ENCODE measurements around the gene CCSER1. TPM values are rescaled to one million over a fixed set of nuclear protein-coding genes. Genes with fewer than 3 reads are reported as not detected.

Gene CCSER1
- total and polyA plus RNA-seq, 2 donors (not counting 1 experiment from before 2014, with no cell fraction given): 10.7 to 39.5 TPM

DNA sequence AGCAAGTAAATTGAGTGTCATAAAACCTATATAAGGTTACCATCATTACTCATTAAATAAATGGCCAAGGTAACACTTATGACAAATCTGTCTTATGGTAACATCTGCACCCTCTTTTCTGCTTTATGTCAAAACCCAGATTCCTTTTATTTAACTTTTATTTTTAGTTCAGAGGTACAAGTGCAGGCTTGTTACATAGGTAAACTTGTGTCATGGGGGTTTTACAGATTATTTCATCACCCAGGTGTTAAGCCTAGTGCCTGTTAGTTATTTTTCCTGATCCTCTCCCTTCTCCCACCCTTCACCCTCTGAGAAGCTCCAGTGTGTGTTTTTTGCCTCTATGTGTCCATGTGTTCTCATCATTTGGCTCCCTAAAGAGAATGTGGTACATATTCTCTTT, 930.7 kb downstream of the CCSER1 start:
- Histone ChIP-seq H3K27me3 (replicated peaks in 1 of 4; ENCODE audit: control extremely low read depth in 1 of 4, control insufficient read depth in 3 of 4, insufficient read depth in 4 of 4, low read length in 3 of 4) (no peaks in the 10 kb centered on the region), H3K36me3 (replicated peaks in 1 of 2; ENCODE audit: control extremely low read depth in 1 of 2, control insufficient read depth in 1 of 2, extremely low read depth in 1 of 2, insufficient read depth in 2 of 2, low read length in 1 of 2) (no peaks in the 10 kb centered on the region), H2AFZ (ENCODE audit: insufficient read depth, low read depth, low read length, poor library complexity, severe bottlenecking) (no peak overlapping the region), H3K4me3 (ENCODE audit: control extremely low read depth in 1 of 5, extremely low read depth in 1 of 5, insufficient read depth in 1 of 5, low read depth in 2 of 5, low read length in 4 of 5) (no peak overlapping the region), H3K9me3 (ENCODE audit: control extremely low read depth in 1 of 3, control insufficient read depth in 2 of 3, insufficient read depth in 1 of 3, low read length in 2 of 3) (no peaks in the 10 kb centered on the region), H3K4me2 (replicated peaks; ENCODE audit: low read depth, low read length, poor library complexity, severe bottlenecking) (no peak overlapping the region), H3K4me1 (ENCODE audit: control insufficient read depth in 2 of 2, insufficient read depth in 2 of 2, low read length in 2 of 2) (no peaks in the 10 kb centered on the region), H3K79me2 (ENCODE audit: control insufficient read depth, insufficient read depth, low read length) (no peaks in the 10 kb centered on the region), H4K20me1 (ENCODE audit: control insufficient read depth, insufficient read depth, low read length, poor library complexity, severe bottlenecking) (no peaks in the 10 kb centered on the region), H3K9ac (ENCODE audit: low read length) (no peak overlapping the region), H3K27ac (ENCODE audit: low read length in 2 of 2) (no peak overlapping the region)
- DNase-seq (no peak), ATAC-seq (ENCODE audit: low read depth) (no peak)
- CTCF ChIA-PET: no interaction called here
- POLR2A ChIA-PET: no interaction called here
- H3K9me3 Mint-ChIP-seq (ENCODE audit: insufficient read depth): peaks cover 3% of the 10 kb centered on the region
- no peaks in the 10 kb centered on the region for H3K4me1 Mint-ChIP-seq
- TF ChIP-seq EZH2 (IDR thresholded peaks at IDR 0.05; ENCODE audit: borderline replicate concordance, insufficient read depth, low read depth, low read length, poor library complexity, severe bottlenecking): no peak
- TF ChIP-seq, protein P1, sequence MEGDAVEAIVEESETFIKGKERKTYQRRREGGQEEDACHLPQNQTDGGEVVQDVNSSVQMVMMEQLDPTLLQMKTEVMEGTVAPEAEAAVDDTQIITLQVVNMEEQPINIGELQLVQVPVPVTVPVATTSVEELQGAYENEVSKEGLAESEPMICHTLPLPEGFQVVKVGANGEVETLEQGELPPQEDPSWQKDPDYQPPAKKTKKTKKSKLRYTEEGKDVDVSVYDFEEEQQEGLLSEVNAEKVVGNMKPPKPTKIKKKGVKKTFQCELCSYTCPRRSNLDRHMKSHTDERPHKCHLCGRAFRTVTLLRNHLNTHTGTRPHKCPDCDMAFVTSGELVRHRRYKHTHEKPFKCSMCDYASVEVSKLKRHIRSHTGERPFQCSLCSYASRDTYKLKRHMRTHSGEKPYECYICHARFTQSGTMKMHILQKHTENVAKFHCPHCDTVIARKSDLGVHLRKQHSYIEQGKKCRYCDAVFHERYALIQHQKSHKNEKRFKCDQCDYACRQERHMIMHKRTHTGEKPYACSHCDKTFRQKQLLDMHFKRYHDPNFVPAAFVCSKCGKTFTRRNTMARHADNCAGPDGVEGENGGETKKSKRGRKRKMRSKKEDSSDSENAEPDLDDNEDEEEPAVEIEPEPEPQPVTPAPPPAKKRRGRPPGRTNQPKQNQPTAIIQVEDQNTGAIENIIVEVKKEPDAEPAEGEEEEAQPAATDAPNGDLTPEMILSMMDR (IDR thresholded peaks at IDR 0.05): no peak
- no peak overlapping the region for H3K4me3 Mint-ChIP-seq
- no peaks in the 10 kb centered on the region for H3K27me3 Mint-ChIP-seq
- intact Hi-C loops (cut with micrococcal nuclease): no loop called here
- H3K27ac Mint-ChIP-seq: no peak overlapping the region

- intact Hi-C loops (cut with micrococcal nuclease): no loop called here
These were observed 931.2 kb downstream of the CCSER1 start for GRCh38 chr4:91058345-91058744.

More at GRCh38 chr4:91058345-91058744, 931.2 kb downstream of the CCSER1 start:
- H3K27ac Mint-ChIP-seq: no peak overlapping the region
- no peaks in the 10 kb centered on the region for H3K27me3 ChIP-seq (replicated peaks in 1 of 4; ENCODE audit: control extremely low read depth in 1 of 4, control insufficient read depth in 3 of 4, insufficient read depth in 4 of 4, low read length in 3 of 4)
- H3K4me3 ChIP-seq (ENCODE audit: control extremely low read depth in 1 of 5, extremely low read depth in 1 of 5, insufficient read depth in 1 of 5, low read depth in 2 of 5, low read length in 4 of 5): no peak overlapping the region
- no peaks in the 10 kb centered on the region for H3K4me1 ChIP-seq (ENCODE audit: control insufficient read depth in 2 of 2, insufficient read depth in 2 of 2, low read length in 2 of 2)
- no peaks in the 10 kb centered on the region for H3K27me3 Mint-ChIP-seq
- no peaks in the 10 kb centered on the region for H3K4me1 Mint-ChIP-seq
- no peak overlapping the region for H3K27ac ChIP-seq (ENCODE audit: low read length in 2 of 2)
- no peaks in the 10 kb centered on the region for H4K20me1 ChIP-seq (ENCODE audit: control insufficient read depth, insufficient read depth, low read length, poor library complexity, severe bottlenecking)
- H3K79me2 ChIP-seq (ENCODE audit: control insufficient read depth, insufficient read depth, low read length): no peaks in the 10 kb centered on the region
- no peak overlapping the region for H2AFZ ChIP-seq (ENCODE audit: insufficient read depth, low read depth, low read length, poor library complexity, severe bottlenecking)
- no peak overlapping the region for H3K4me2 ChIP-seq (replicated peaks; ENCODE audit: low read depth, low read length, poor library complexity, severe bottlenecking)
- no peak overlapping the region for H3K9ac ChIP-seq (ENCODE audit: low read length)
- no peaks in the 10 kb centered on the region for H3K36me3 ChIP-seq (replicated peaks in 1 of 2; ENCODE audit: control extremely low read depth in 1 of 2, control insufficient read depth in 1 of 2, extremely low read depth in 1 of 2, insufficient read depth in 2 of 2, low read length in 1 of 2)
- H3K4me3 Mint-ChIP-seq: no peak overlapping the region
- ATAC-seq (ENCODE audit: low read depth): no peak
- DNase-seq: no peak
- POLR2A ChIA-PET: no interaction called here
- peaks cover 3% of the 10 kb centered on the region for H3K9me3 Mint-ChIP-seq (ENCODE audit: insufficient read depth)
- CTCF ChIA-PET: no interaction called here
- TF ChIP-seq, protein P1 (IDR thresholded peaks at IDR 0.05): no peak
- TF ChIP-seq EZH2 (IDR thresholded peaks at IDR 0.05; ENCODE audit: borderline replicate concordance, insufficient read depth, low read depth, low read length, poor library complexity, severe bottlenecking): no peak
- H3K9me3 ChIP-seq (ENCODE audit: control extremely low read depth in 1 of 3, control insufficient read depth in 2 of 3, insufficient read depth in 1 of 3, low read length in 2 of 3): no peaks in the 10 kb centered on the region

Measured in B cell (primary cell).